Measurements from ENCODE around the gene PSMD14. TPM values are rescaled to one million over a fixed set of nuclear protein-coding genes. Genes with fewer than 3 reads are reported as not detected.
A peak's percentile ranks its signal among the peaks of the same experiment; 100 is the strongest.

Gene PSMD14
- total and polyA plus RNA-seq, 2 of the 13 experiments (the other 11 are each of a cell fraction or from before 2014, with no cell fraction given), result 60.6 to 149 TPM

GRCh38 chr2:161418715-161419637, 110.8 kb downstream of the PSMD14 start (continued):
- TF ChIP-seq MBNL3 (CRISPR knock-in tag; conservative IDR thresholded peaks at IDR 0.05) (no peak), SOX5 (CRISPR knock-in tag; IDR thresholded peaks at IDR 0.05; ENCODE audit: borderline replicate concordance) (no peak), ZNF34 (CRISPR knock-in tag; IDR thresholded peaks at IDR 0.05; ENCODE audit: borderline replicate concordance) (no peak), ARNT2 (CRISPR knock-in tag; IDR thresholded peaks at IDR 0.05; ENCODE audit: low read depth) (0 out of 2 replicates have a peak, but pooled peaks have one; percentile 40), ZNF382 (CRISPR knock-in tag; IDR thresholded peaks at IDR 0.05; ENCODE audit: borderline replicate concordance) (no peak), ZKSCAN8 (CRISPR knock-in tag; IDR thresholded peaks at IDR 0.05; ENCODE audit: borderline replicate concordance) (no peak), GATA4 (IDR thresholded peaks at IDR 0.05; ENCODE audit: borderline replicate concordance, low read depth) (no peak), ZNF790 (CRISPR knock-in tag; IDR thresholded peaks at IDR 0.05; ENCODE audit: borderline replicate concordance) (no peak), MBD4 (IDR thresholded peaks at IDR 0.05; ENCODE audit: borderline replicate concordance, low read length) (no peak), IKZF1 (IDR thresholded peaks at IDR 0.05) (no peak), POLR2G (IDR thresholded peaks at IDR 0.05; ENCODE audit: low read depth, low read length) (no peak), KAT7 (CRISPR knock-in tag; IDR thresholded peaks at IDR 0.05; ENCODE audit: borderline replicate concordance) (no peak), DNMT3B (CRISPR knock-in tag; conservative IDR thresholded peaks at IDR 0.05) (no peak), ZNF274 (CRISPR knock-in tag; IDR thresholded peaks at IDR 0.05) (0 out of 2 replicates have a peak, but pooled peaks have one; percentile 21), RBAK (CRISPR knock-in tag; IDR thresholded peaks at IDR 0.05) (no peak), CSRNP1 (CRISPR knock-in tag; IDR thresholded peaks at IDR 0.05) (peak; percentile 74), MYC (CRISPR knock-in tag; IDR thresholded peaks at IDR 0.05; ENCODE audit: borderline replicate concordance) (peak; percentile 34; the same call in 1 of the 2 replicates), BRCA1 (CRISPR knock-in tag; IDR thresholded peaks at IDR 0.05) (no peak), HHEX (CRISPR knock-in tag; IDR thresholded peaks at IDR 0.05) (no peak), TFDP1 (CRISPR knock-in tag; IDR thresholded peaks at IDR 0.05; ENCODE audit: borderline replicate concordance) (peak; percentile 56; the same call in 1 of the 2 replicates)
- TF ChIP-seq, protein P1, sequence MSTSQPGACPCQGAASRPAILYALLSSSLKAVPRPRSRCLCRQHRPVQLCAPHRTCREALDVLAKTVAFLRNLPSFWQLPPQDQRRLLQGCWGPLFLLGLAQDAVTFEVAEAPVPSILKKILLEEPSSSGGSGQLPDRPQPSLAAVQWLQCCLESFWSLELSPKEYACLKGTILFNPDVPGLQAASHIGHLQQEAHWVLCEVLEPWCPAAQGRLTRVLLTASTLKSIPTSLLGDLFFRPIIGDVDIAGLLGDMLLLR (CRISPR knock-in tag; IDR thresholded peaks at IDR 0.05), result peak; percentile 70; the same call in 1 of the 2 replicates
- TF ChIP-seq, protein P2, sequence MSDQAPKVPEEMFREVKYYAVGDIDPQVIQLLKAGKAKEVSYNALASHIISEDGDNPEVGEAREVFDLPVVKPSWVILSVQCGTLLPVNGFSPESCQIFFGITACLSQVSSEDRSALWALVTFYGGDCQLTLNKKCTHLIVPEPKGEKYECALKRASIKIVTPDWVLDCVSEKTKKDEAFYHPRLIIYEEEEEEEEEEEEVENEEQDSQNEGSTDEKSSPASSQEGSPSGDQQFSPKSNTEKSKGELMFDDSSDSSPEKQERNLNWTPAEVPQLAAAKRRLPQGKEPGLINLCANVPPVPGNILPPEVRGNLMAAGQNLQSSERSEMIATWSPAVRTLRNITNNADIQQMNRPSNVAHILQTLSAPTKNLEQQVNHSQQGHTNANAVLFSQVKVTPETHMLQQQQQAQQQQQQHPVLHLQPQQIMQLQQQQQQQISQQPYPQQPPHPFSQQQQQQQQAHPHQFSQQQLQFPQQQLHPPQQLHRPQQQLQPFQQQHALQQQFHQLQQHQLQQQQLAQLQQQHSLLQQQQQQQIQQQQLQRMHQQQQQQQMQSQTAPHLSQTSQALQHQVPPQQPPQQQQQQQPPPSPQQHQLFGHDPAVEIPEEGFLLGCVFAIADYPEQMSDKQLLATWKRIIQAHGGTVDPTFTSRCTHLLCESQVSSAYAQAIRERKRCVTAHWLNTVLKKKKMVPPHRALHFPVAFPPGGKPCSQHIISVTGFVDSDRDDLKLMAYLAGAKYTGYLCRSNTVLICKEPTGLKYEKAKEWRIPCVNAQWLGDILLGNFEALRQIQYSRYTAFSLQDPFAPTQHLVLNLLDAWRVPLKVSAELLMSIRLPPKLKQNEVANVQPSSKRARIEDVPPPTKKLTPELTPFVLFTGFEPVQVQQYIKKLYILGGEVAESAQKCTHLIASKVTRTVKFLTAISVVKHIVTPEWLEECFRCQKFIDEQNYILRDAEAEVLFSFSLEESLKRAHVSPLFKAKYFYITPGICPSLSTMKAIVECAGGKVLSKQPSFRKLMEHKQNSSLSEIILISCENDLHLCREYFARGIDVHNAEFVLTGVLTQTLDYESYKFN (CRISPR knock-in tag; conservative IDR thresholded peaks at IDR 0.05), result no peak

All from HepG2 (cell line).